Ovary (tissue), 3 donors: ENCODE results near the gene BRSK2.

ENCODE experiments used
- CTCF ChIP-seq, 3 donors: fragments of 450-650 bp in 2 of 3; fragments of 200-600 bp in 1 of 3; IDR thresholded peaks; one replicate each; pipeline versions ENCODE4 v1.5.1 to v1.8.0; 2016 to 2022; ENCODE audit warnings: antibody characterized with exemption in 3 of 3, mild to moderate bottlenecking in 1 of 3
- POLR2A ChIP-seq: fragments of 450-650 bp; IDR thresholded peaks from one replicate; pipeline ENCODE4 v1.6.1; 2017; ENCODE audit warnings: antibody characterized with exemption, mild to moderate bottlenecking, moderate library complexity
- donor health status: DM: no; HTN: no; CAD: no.

- TF ChIP-seq POLR2A (no peak), CTCF (IDR thresholded peaks at IDR 0.05) (no peak)
Observed at GRCh38 chr11:1387961-1388762, 1.6 kb upstream of the BRSK2 start.
